ENCODE results near the gene DOK6. TPM values are rescaled to one million over a fixed set of nuclear protein-coding genes. Genes with fewer than 3 reads are reported as not detected.

DOK6 gene
- total RNA-seq, 2 experiments from 2014 or later, result not detected

- H3K4me3 Mint-ChIP-seq, result no peak overlapping the region
- Histone ChIP-seq H3K9me3 (ENCODE audit: control insufficient read depth in 1 of 2, insufficient read depth in 1 of 2, low read length in 2 of 2) (no peaks in the 10 kb centered on the region), H3K27me3 (ENCODE audit: control insufficient read depth in 1 of 2, insufficient read depth in 2 of 2, low read length in 2 of 2) (no peaks in the 10 kb centered on the region), H3K4me1 (ENCODE audit: insufficient read depth, low read length) (no peaks in the 10 kb centered on the region), H3K27ac (ENCODE audit: low read depth in 1 of 2, low read length in 2 of 2) (no peak overlapping the region), H3K4me3 (ENCODE audit: low read length) (no peak overlapping the region), H3K36me3 (ENCODE audit: insufficient read depth, low read length) (no peaks in the 10 kb centered on the region)
- no peaks in the 10 kb centered on the region for H3K27me3 Mint-ChIP-seq
- no peak for ATAC-seq (ENCODE audit: poor library complexity)
- no peaks in the 10 kb centered on the region for H3K9me3 Mint-ChIP-seq
- TF ChIP-seq CTCF (IDR thresholded peaks at IDR 0.05), result no peak
- no peaks in the 10 kb centered on the region for H3K36me3 Mint-ChIP-seq (ENCODE audit: low read depth)
- ChIA-PET CTCF (no interaction called here), POLR2A (no interaction called here)
- H3K27ac Mint-ChIP-seq, result no peak overlapping the region
- no peaks in the 10 kb centered on the region for H3K4me1 Mint-ChIP-seq (ENCODE audit: low read depth)
- intact Hi-C loops (cut with DNase I, micrococcal nuclease), result no loop called here
- DNase-seq, result no peak
These were observed 237.4 kb downstream of the DOK6 start for GRCh38 chr18:69638056-69638455.

- Histone ChIP-seq H3K27ac (ENCODE audit: low read depth in 1 of 2, low read length in 2 of 2) (no peak overlapping the region), H3K4me3 (ENCODE audit: low read length) (no peak overlapping the region), H3K36me3 (ENCODE audit: insufficient read depth, low read length) (no peaks in the 10 kb centered on the region), H3K9me3 (ENCODE audit: control insufficient read depth in 1 of 2, insufficient read depth in 1 of 2, low read length in 2 of 2) (no peaks in the 10 kb centered on the region), H3K4me1 (ENCODE audit: insufficient read depth, low read length) (no peaks in the 10 kb centered on the region), H3K27me3 (ENCODE audit: control insufficient read depth in 1 of 2, insufficient read depth in 2 of 2, low read length in 2 of 2) (peaks cover 3 to 9% of the 10 kb centered on the region in 2 experiments)
- peaks cover 30% of the 10 kb centered on the region for H3K27me3 Mint-ChIP-seq
- no peaks in the 10 kb centered on the region for H3K36me3 Mint-ChIP-seq (ENCODE audit: low read depth)
- intact Hi-C loops (cut with DNase I, micrococcal nuclease), result no loop called here
- ChIA-PET POLR2A (no interaction called here), CTCF (interaction anchor here (1.3 to 1.7 kb wide), 2 partner anchors 14 to 52 kb away, joined by 3 read pairs; no protein-coding TSS in a partner anchor)
- DNase-seq, result no peak
- no peak for TF ChIP-seq CTCF (IDR thresholded peaks at IDR 0.05)
- H3K4me1 Mint-ChIP-seq (ENCODE audit: low read depth), result no peaks in the 10 kb centered on the region
- no peak overlapping the region for H3K4me3 Mint-ChIP-seq
- no peak overlapping the region for H3K27ac Mint-ChIP-seq
- no peak for ATAC-seq (ENCODE audit: poor library complexity)
- H3K9me3 Mint-ChIP-seq, result no peaks in the 10 kb centered on the region
These were observed 247.0 kb downstream of the DOK6 start for GRCh38 chr18:69647702-69648101.

GRCh38 chr18:69648486-69648885 lies 247.8 kb downstream of the DOK6 start:
- ChIA-PET CTCF (no interaction called here), POLR2A (no interaction called here)
- DNase-seq (no peak), ATAC-seq (ENCODE audit: poor library complexity) (no peak)
- H3K9me3 Mint-ChIP-seq, result no peaks in the 10 kb centered on the region
- no peak overlapping the region for H3K4me3 Mint-ChIP-seq
- Histone ChIP-seq H3K9me3 (ENCODE audit: control insufficient read depth in 1 of 2, insufficient read depth in 1 of 2, low read length in 2 of 2) (no peaks in the 10 kb centered on the region), H3K27me3 (ENCODE audit: control insufficient read depth in 1 of 2, insufficient read depth in 2 of 2, low read length in 2 of 2) (peaks cover 3 to 9% of the 10 kb centered on the region in 2 experiments), H3K4me3 (ENCODE audit: low read length) (no peak overlapping the region), H3K36me3 (ENCODE audit: insufficient read depth, low read length) (no peaks in the 10 kb centered on the region), H3K4me1 (ENCODE audit: insufficient read depth, low read length) (no peaks in the 10 kb centered on the region), H3K27ac (ENCODE audit: low read depth in 1 of 2, low read length in 2 of 2) (no peak overlapping the region)
- no peak overlapping the region for H3K27ac Mint-ChIP-seq
- intact Hi-C loops (cut with DNase I, micrococcal nuclease), result no loop called here
- TF ChIP-seq CTCF (IDR thresholded peaks at IDR 0.05), result no peak
- H3K36me3 Mint-ChIP-seq (ENCODE audit: low read depth), result no peaks in the 10 kb centered on the region
- H3K27me3 Mint-ChIP-seq, result peaks cover 38% of the 10 kb centered on the region
- no peaks in the 10 kb centered on the region for H3K4me1 Mint-ChIP-seq (ENCODE audit: low read depth)

Measured in CD4-positive, alpha-beta T cell (primary cell).